ENCODE data around the gene CCDC74A.
"Not testable (repeated sequence)": the region's sequence is repeated elsewhere in the genome, so short reads cannot be mapped to it uniquely, and the experiment has no call there.

Gene CCDC74A

DNA sequence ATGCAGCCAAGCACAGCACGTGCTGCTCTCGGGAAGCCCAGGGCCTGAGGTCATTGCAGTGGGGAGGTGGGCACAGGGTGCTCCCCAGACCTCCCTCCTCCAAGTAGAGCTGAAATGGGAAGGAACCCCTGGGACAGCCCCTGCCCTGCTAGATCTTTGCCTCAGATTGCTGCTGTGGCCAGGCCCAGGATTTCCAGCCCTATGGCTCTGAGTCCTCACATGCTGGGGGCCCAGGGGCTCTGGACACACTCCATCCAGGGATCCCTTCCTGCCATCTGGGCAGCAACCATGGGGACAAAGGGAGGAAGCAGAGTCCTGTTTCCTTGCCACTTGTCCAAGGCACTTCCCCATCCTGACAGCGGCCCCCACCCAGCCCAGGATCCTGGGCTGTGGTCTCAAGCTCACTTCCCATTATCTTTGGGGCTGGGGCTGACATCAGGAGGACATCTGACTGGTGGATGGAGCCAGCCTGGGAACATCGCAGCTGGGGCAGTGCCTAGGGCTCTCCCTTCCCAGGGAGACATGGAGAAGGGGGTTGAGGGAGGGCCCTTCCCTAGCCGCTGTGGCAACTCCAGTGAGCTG, 2.3 kb downstream of the CCDC74A start:
- not testable (repeated sequence) for DNase-seq (ENCODE audit: low read depth)

DNA sequence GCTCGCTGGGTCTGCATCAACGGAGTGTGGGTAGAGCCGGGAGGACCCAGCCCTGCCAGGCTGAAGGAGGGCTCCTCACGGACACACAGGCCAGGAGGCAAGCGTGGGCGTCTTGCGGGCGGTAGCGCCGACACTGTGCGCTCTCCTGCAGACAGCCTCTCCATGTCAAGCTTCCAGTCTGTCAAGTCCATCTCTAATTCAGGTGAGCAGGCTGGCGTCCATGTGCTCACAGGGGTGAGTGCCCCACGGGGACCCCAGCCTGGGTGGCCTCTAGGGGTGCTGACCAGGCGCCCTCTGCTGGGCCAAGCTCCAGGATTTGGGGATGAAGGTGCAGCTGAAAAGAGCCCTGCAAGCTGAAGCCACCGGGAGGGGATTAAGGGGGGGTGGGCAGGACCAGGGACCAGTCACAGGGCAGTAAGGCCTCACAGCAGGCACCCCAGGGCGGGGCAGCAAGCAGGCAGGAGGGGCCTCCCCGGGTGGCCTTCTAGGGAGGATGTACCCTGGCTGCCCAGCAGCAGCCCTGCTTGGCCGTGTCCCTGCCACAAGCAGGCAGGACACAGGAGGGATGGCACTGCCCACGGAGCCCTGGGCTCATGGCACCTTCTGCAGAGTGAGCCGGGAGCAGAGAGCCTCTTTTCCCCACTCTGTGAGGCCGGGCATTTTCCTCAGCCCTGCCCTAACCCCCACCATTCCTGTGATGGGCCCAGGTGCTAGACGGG, 3.1 kb downstream of the CCDC74A start:
- not testable (repeated sequence) for DNase-seq (ENCODE audit: low read depth)

DNA sequence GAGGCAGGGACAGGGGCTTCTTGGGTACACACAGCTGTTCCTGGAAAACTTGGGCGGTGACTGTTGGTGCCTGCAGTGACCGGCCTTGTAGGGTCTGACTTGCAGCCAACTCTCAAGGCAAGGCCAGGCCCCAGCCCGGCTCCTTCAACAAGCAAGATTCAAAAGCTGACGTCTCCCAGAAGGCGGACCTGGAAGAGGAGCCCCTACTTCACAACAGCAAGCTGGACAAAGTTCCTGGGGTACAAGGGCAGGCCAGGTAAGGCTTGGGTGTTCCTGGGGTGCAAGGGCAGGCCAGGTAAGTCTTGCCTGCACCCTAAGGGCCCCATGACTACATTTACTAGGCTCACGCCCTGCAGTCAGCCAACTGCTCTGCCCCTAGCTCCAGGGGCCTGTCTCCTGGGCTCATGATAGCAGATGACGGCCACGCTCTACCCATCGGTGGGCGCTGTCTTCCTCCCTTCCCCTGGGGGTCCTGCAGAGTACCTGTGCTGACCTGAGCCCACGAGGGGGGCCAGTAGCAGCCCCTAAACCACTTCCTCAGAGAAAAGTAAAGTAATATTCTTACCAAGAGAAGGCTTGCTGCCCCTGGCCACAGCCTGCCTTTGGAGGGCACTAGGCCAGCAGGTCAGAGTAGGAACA, 4.0 kb downstream of the CCDC74A start:
- DNase-seq (ENCODE audit: low read depth), result not testable (repeated sequence)

DNA sequence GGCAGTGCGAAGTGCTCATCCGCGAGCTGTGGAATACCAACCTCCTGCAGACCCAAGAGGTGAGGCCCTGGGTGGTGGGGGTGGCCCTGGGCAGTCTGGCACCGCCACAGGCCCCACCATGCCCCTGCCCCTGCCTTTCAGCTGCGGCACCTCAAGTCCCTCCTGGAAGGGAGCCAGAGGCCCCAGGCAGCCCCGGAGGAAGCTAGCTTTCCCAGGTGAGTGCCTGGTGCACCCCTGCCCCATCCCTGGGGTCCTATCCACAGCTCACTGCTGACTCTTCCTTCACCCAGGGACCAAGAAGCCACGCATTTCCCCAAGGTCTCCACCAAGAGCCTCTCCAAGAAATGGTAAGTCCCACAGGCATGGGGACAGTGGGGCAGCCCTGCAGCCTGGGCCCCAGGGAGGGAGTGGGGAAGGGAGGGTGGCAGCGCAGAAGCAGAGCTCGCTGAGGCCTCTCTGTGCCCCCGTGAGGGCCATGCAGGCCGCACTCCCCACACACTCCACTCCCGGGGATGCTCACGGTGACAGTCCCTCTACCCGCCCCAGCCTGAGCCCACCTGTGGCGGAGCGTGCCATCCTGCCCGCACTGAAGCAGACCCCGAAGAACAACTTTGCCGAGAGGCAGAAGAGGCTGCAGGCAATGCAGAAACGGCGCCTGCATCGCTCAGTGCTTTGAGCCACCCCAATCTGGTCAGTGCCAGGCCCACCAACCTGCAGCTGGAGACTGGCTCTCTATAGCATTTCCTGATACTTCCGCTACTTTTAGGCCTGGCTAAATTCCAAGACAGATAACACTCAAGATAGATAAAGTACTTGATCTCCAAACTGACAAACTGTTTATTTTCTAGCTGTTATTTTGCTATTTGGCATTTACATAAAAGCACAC, 5.3 kb downstream of the CCDC74A start:
- DNase-seq (ENCODE audit: low read depth), result not testable (repeated sequence)

DNA sequence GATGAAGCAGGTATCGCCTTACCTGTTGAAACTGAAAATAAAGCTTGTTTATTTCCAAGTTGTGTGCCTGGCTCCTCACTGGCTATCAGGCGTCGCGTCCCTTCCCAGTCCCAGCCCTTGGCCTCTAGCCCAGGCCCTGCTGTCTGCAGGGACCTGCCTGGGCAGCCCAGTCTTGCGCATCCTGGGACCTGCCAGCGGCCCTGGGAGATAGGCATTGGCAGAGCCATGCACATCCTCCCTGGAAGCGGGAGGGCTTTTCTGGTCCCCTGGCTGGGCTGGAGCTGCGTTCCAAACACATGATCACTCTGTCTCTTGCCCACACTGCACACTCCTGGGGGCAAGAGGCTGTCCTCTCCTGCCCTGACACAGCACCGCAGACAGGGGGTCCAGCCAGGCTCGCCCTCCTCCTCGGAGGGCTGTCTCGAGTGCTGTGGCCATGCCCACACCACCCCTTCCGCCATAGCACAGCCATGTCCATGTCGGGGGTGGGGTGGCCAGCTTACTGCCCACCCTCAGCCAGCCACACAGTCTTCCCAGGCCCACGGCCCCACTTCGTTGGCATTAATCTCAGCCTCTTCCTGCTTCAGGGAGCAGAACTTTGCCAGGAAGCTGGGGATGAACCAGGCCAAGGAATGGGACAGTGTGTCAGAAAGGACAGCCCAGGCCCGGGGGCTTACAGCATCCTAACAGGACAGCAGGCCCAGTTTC, 6.1 kb downstream of the CCDC74A start:
- not testable (repeated sequence) for DNase-seq (ENCODE audit: low read depth)

DNA sequence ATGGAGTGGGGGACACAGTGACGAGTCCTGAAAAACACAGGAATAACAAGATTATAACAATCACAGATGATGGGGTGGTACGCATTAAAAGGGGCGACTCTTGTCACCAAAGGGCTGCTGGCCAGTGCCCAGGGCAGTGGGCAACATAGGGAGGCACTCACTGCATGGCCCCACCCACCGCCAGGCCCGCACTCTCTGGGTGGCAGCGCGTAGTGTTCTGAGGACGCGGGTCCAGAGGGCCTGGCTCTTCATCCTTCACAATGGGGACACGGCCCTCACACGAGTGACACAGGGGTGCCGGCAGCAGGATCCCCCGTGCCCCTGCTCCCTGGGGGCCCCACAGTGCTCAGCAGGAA, 6.6 kb downstream of the CCDC74A start:
- DNase-seq (ENCODE audit: low read depth), result not testable (repeated sequence)

DNA sequence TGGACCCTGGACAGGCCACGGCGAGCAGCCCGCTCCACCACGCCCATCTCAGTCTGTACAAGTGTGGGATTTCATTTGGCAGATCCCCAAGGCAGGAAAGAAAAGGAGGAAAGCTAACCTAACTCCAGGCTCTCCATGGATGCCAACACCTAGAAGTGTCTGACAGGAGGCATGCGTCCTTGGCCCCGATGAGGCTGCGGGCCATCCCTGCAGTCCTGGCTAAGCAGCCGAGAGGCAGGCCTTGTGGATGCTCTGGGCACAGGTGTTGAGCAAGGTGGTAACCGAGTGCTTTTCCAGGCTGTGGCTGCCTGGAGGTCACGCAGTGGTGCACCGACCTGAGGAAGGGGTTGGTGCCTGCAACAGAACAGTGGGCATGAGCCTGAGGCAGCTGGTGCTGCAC, 7.3 kb downstream of the CCDC74A start:
- DNase-seq (ENCODE audit: low read depth), result not testable (repeated sequence)

DNA sequence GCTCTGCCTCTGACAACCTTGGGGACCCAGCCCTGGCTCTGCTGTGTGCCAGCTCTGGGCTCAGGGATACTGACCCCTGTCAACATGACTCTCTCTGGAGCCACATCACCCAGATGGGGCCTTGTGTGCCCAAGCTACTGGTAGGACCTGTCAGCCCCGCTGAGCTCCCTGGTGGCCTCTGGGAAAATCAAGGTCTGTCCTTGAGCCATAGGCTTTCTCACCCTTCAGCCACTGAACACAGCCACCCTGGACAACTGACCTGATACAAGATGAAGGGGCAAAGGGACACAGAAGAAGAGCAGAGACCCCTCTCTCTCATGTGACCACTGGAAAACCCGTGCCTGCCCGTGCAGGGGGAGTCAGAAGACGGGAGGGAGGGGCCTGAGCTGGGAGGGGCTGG, 7.8 kb downstream of the CCDC74A start:
- no peak for DNase-seq (ENCODE audit: low read depth)

DNA sequence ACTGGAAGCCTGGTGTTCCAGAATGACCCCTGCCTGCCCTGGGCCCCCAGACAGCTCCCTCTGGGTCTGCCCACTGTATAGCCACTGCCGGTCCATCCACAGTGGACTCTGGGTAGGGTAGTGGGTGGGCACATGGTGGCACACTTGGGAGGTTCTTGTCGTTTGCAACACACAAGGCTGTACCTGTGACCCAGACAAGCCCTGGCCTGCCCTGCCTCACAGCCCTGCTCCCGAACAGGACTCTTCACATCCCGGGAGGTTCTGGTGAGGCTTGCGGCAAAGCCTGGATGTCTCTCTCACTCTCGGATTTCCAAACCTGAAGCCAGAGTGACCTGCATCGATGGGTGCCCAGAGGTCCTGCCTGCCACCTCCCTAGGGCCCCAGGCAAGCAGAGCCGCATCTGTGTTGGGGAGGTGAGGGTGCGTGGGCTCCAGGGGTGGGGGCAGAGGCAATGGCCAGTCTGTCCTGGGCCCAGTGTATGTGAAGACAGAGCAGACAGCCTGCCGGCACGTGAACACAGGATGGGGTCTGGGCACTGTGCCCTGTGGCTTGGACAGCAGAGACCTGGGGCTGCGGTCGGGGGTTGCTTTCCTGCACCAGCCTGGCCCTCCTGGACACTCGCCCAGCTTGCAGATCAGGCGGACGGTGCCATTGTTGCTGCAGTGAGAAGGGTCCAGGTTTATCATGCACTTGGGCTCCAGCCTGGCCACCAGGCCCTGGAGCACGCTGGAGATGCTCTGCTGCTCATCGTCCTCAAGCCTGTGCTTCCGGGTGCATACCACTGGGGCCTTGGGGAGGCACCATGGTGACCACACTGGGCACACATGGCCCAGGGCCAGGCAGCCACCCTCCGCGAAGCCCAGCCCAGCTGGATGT, 8.5 kb downstream of the CCDC74A start:
- not testable (repeated sequence) for DNase-seq (ENCODE audit: low read depth)

DNA sequence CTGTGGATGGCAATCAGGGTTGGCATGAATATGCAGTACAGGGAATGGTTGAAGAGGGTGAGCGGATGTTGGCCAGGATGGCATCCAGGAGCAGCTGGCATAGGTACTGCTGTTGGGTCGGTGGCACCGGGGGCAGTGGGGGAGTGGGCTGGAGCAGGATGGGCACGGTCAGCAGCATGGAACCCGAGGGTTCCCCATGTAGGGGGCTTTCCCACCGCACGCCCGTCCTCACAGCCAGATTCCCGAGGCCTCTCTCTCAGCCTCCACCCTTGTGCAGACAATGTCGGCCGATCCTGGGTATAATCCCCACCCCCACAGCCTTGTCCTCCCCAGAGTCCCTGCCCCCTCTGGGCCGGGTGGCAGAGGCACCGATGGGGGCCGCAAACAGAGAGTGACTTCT, 9.2 kb downstream of the CCDC74A start:
- not testable (repeated sequence) for DNase-seq (ENCODE audit: low read depth)

DNA sequence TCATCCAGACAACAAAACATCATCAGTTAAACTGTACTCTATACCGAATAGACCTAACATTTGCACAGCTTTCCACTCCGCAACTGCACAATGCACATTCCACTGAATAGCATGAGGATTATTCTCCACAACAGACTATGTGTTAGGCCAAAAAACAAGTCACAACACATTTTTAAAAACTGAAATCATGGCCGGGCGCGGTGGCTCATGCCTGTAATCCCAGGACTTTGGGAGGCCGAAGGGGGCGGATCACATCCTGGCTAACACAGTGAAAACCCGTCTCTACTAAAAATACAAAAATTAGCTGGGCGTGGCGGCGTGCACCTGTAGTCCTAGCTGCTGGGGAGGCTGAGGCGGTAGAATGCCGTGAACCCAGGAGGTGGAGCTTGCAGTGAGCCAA, 11.2 kb downstream of the CCDC74A start:
- not testable (repeated sequence) for DNase-seq (ENCODE audit: low read depth)

DNA sequence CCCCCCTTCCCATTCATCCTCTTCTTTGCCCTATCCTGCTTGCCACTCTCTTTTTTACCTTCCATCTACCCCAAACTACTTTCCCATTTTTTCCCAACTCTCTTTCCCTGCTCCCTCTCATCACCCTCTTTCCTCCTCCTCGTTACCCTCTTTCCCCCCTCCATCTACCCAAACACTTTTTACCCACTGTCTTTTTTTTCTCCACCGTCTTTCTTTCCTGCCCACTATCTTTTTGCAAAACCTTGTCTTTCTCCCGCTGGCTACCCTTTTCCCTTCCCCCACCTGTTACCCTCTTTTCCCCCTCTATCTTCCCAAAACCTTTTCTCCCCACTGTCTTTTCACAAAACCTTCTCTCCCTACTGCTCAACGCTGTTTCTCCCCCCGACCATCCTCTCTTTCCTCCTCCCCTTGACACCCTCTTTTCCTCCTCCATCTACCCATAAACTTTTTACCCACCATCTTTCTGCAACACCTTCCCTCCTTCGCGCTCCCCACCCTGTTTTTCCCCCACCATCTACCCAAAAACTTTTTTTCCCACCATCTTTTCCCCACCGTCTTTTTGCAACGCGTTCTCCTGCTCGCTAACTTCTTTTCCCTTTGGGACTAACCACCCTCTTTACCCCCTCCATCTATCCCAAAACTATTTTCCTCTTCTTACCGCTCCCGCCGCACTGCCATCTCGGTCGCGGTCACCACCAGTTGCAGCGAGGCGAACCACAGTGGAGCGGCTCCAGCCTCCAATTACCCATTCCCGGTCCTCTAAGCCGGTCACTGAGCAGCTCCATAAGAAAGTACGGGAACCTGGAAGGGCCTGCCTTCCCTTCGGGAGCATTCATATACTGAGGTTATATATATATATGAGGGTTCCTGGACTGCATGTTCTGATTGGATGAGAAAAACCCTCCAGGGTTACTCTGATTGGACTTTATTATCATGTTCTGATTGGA, 15.0 kb downstream of the CCDC74A start:
- DNase-seq (ENCODE audit: low read depth), result no peak

DNA sequence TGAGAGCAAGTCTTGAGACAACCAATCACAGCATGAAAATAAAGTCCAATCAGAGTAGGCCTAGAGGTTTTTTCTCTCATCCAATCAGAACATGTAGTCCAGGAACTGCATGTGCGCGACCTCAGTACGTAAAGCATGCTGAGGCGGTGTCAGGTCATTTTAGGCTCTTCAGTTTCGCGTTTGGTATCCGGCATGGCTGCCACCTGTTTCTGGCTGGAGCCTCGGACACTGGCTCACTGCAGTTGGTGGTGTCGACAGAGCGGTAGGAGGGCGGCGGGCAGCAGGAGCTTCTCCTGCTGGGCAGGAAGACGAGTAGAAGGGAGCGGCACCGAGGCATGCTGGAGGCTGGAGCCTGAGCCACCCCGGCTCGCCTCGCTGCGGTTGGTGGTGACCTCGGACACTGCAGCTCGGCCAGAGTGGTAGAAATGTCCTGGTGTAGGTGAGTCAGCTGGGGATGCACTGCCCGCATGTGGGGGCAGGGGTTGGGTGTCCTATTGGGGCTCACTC, 15.8 kb downstream of the CCDC74A start:
- no peak for DNase-seq (ENCODE audit: low read depth)

DNA sequence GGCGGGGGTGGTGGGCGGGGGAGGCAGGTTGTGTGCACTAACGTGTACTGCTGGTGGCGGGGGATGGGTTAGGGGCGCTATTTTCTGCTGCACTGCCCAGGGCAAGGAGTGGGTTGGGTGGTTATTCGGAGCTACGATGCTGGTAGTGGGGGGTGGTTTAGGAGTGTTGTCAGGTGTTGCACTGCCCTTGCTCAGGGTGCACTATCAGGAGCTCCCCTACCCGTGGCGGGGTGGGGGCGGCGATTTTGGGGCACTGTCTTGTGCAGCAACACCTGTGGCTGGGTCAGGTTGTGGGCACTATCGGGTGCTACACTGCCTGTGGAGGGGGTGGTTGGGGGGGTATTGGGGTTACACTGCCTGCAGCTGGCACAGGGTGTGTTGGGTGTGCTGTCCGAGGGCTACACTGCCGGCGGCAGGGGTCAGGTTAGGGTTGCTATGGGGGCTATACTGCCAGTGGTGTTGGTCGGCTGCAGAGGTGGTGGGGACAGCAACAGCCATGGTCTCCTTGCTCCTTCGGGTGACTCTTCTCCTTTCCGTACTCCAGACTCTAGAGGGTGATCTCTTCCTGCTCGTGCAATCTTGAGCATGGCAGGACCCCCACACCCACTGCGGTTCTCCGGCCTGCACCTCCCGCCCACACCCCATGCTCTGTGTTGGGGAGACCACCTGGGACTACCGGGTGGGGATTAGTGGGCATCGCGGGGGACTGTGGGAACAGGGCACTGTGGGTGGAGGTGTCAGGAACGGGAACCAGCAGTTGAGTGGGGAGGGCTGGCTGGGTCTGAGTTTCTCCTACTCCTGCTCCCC, 16.5 kb downstream of the CCDC74A start:
- not testable (repeated sequence) for DNase-seq (ENCODE audit: low read depth)

DNA sequence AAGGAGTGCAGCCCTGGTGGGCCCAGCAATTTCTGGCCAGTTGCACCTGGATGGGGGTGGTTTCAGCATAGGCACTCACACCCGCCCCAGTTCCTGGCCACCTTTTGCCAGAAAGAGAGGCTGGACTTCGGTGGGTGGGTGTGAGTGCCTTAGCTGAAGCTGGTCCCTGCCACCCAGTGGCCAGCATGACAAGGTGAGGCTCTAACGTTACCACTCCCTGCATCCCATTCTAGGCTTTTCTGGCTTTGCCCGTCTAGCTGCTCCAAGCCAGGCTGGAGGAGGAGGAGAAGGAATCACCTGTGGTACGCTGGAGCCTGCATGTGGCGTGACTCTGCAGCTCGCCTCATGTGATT, 17.1 kb downstream of the CCDC74A start:
- DNase-seq (ENCODE audit: low read depth), result not testable (repeated sequence)

DNA sequence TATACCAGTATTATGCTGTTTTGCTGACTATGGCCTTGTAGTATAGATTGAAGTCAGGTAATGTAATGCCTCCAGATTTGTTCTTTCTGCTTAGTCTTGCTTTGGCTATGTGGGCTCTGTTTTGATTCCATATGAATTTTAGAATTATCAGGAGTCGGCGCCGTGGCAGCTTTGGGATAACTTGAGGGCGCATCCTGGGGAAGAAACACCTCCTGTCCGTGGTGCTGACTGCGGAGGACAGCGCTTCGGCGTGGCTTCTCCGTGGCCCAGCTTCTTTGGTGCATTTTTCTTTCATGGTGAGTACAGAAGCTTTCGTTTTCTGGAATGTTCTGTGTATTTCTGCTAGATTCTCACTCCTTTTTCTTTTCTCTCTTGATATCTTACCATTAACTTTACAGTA, 25.2 kb downstream of the CCDC74A start:
- DNase-seq (ENCODE audit: low read depth), result no peak

DNA sequence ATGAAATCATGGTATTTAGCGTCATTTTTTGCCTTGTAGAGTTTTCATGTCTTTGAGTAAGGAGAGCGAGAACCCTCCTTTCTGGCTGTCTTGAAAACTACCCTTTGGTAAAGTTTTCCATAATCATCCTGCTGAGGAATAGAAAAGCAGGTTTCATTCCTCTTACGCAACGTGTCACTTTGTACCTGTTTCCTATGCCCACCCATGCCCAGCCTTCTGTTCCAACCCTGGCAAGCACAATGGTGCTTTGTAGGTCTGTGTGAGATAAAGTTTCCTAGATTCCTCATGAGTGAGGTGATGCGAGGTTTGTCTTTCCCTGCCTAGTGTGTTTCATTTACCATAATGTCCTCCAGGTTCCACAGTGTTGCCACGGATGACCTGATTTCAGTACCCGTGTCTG, 29.3 kb downstream of the CCDC74A start:
- DNase-seq (ENCODE audit: low read depth), result no peak

DNA sequence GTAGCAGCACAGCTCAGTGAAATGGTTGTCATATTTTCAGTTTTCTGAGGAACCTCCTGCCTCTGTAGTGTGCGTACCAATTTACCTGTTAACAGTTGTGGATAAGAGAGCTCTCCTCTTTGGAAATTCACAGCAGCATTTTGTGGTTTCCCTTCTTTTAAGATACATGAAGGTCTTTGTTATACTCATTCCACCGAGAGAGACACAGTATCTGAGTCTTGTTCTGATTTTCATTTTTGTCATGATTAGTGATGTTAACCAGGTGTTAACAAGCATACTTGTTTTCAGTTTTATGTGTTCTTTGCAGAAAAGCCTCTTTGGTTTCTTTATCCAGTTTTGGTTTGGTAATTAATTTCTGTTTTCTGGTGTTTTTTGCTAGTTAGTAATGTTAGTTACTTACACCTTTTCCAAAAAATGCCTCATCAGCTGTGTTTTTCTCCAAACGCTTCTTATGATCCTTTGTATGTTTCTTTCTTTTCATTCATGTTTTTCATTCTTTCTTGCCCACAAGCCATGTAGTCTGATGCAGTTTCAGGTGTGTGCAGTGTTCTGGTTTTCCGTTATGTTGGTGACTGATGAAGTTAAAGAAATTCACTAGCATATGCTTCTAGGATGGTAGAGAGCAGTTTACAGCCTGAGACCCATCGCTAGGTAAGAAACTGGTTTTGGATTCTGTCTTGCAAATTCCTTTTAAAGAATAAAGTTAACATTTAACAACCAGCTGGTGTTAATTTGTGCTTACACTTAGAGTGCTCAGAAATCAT, 30.1 kb downstream of the CCDC74A start:
- no peak for DNase-seq (ENCODE audit: low read depth)
